Fibroblast of lung (primary cell): ENCODE measurements around the gene MEIOSIN. TPM values are rescaled to one million over a fixed set of nuclear protein-coding genes. Genes with fewer than 3 reads are reported as not detected.

ENCODE experiments used
- DNase-seq, 2 donors: peaks; one replicate each; pipeline versions ENCODE4 v3.0.0 to v3.0.0-alpha.2; 2010; ENCODE audit warnings: low read depth in 2 of 2
- H2AFZ ChIP-seq: 2 replicates; pipeline ENCODE4 v1.5.1; 2012; ENCODE audit warnings: low read length, control low read depth, inconsistent platforms
- H3K27ac ChIP-seq: 2 replicates; pipeline ENCODE4 v1.5.1; 2011; ENCODE audit warnings: low read length, control low read depth; ENCODE audit not compliant: insufficient read depth
- H3K27me3 ChIP-seq: 2 replicates; pipeline ENCODE4 v1.5.1; 2011; ENCODE audit warnings: mild to moderate bottlenecking, low read length; ENCODE audit not compliant: control insufficient read depth, insufficient read depth
- H3K36me3 ChIP-seq: 2 replicates; pipeline ENCODE4 v1.5.1; 2011; ENCODE audit warnings: low read length; ENCODE audit not compliant: control insufficient read depth, insufficient read depth
- H3K4me1 ChIP-seq: 2 replicates; pipeline ENCODE4 v1.5.1; 2011; ENCODE audit warnings: low read length; ENCODE audit not compliant: control insufficient read depth, insufficient read depth; ENCODE audit errors: extremely low read depth
- H3K4me2 ChIP-seq: 2 replicates; pipeline ENCODE4 v1.5.1; 2011; ENCODE audit warnings: low read length, control low read depth; ENCODE audit not compliant: insufficient read depth; ENCODE audit errors: extremely low read depth
- H3K4me3 ChIP-seq, 4 experiments: fragments of 200-600 bp in 1 of 4; sonication (generic) in 1 of 4; replicated peaks in 1 of 4; 2 replicates each; pipeline ENCODE4 v1.5.1; 2011 to 2016; ENCODE audit warnings: low read length in 4 of 4, low read depth in 3 of 4, mild to moderate bottlenecking in 3 of 4, control low read depth in 2 of 4, inconsistent platforms in 1 of 4, mixed read lengths in 1 of 4; ENCODE audit not compliant: insufficient read depth in 1 of 4; ENCODE audit errors: control extremely low read depth in 1 of 4
- H3K79me2 ChIP-seq: 2 replicates; pipeline ENCODE4 v1.5.1; 2012; ENCODE audit warnings: mild to moderate bottlenecking, low read length, inconsistent platforms; ENCODE audit not compliant: control insufficient read depth, insufficient read depth
- H3K9ac ChIP-seq: 2 replicates; pipeline ENCODE4 v1.5.1; 2011; ENCODE audit warnings: mild to moderate bottlenecking, low read length, control low read depth; ENCODE audit not compliant: insufficient read depth
- H3K9me3 ChIP-seq: 2 replicates; pipeline ENCODE4 v1.5.1; 2012; ENCODE audit warnings: low read depth, low read length; ENCODE audit not compliant: control insufficient read depth, insufficient read depth
- H4K20me1 ChIP-seq: 2 replicates; pipeline ENCODE4 v1.5.1; 2011; ENCODE audit warnings: low read length; ENCODE audit not compliant: control insufficient read depth, insufficient read depth; ENCODE audit errors: extremely low read depth
- EZH2 ChIP-seq: IDR thresholded peaks from 2 replicates; pipeline ENCODE4 v1.5.1; 2012; ENCODE audit warnings: low read length, control low read depth, mild to moderate bottlenecking; ENCODE audit errors: missing control alignments
- polyA plus RNA-seq, 2 donors: library from polyadenylated mRNA; depleted of rRNA in 1 of 2; stranded (reverse) in 1 of 2; unstranded in 1 of 2; fragments of >200 nt; gene quantifications; 2 replicates each; pipeline ENCODE4 v1.2.1, GENCODE V29; 2011 to 2012; ENCODE audit warnings: missing spikeins in 1 of 2
- total RNA-seq: library from RNA; depleted of rRNA; stranded (reverse); fragments of >200 nt; gene quantifications from 2 replicates; pipeline ENCODE4 v1.2.1, GENCODE V29; 2014
- TF ChIP-seq, protein P1 (sequence below), 2 donors: IDR thresholded peaks in 1 of 2; conservative IDR thresholded peaks in 1 of 2; 1 replicate in 1 of 2; 2 replicates in 1 of 2; pipeline ENCODE4 v1.5.1; 2011 to 2012; ENCODE audit warnings: low read length in 2 of 2, control low read depth in 1 of 2, inconsistent platforms in 1 of 2, low read depth in 1 of 2, mild to moderate bottlenecking in 1 of 2

Gene MEIOSIN
- total and polyA plus RNA-seq, 2 donors (not counting 1 experiment from before 2014, with no cell fraction given), result not detected

DNA sequence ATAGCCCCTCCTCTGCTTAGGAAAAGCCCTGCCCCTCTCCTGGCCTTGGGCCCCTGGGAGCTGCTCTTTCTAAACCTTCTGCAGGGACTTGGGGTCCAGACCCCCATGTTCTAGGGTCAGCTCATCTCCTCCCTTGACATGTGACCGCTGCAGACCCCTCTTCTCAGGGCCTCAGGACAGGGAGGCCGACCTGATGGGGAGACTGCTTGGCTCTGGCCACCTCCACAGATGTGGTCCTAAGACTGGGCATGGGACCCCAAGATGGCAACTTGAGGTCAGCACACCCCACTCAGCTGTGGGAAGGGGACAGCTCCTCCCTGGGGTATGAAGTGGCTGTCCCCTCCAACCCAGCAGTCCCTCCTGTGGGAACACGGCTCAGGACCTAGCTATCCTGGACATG is 39.7 kb downstream of the MEIOSIN start:
- Histone ChIP-seq H4K20me1 (no peaks in the 10 kb centered on the region), H3K9me3 (no peaks in the 10 kb centered on the region), H2AFZ (no peak overlapping the region), H3K9ac (no peak overlapping the region), H3K4me3 (no peak overlapping the region), H3K4me2 (no peak overlapping the region), H3K36me3 (peaks cover 26% of the 10 kb centered on the region), H3K4me1 (peaks cover 4% of the 10 kb centered on the region), H3K79me2 (no peaks in the 10 kb centered on the region), H3K27ac (no peak overlapping the region), H3K27me3 (no peaks in the 10 kb centered on the region)
- no peak for DNase-seq
- TF ChIP-seq EZH2, result no peak
- TF ChIP-seq, protein P1, sequence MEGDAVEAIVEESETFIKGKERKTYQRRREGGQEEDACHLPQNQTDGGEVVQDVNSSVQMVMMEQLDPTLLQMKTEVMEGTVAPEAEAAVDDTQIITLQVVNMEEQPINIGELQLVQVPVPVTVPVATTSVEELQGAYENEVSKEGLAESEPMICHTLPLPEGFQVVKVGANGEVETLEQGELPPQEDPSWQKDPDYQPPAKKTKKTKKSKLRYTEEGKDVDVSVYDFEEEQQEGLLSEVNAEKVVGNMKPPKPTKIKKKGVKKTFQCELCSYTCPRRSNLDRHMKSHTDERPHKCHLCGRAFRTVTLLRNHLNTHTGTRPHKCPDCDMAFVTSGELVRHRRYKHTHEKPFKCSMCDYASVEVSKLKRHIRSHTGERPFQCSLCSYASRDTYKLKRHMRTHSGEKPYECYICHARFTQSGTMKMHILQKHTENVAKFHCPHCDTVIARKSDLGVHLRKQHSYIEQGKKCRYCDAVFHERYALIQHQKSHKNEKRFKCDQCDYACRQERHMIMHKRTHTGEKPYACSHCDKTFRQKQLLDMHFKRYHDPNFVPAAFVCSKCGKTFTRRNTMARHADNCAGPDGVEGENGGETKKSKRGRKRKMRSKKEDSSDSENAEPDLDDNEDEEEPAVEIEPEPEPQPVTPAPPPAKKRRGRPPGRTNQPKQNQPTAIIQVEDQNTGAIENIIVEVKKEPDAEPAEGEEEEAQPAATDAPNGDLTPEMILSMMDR (conservative IDR thresholded peaks at IDR 0.05 in 1 of 2, IDR thresholded peaks at IDR 0.05 in 1 of 2; ENCODE audit: low read depth in 1 of 2, low read length in 2 of 2), result no peak

DNA sequence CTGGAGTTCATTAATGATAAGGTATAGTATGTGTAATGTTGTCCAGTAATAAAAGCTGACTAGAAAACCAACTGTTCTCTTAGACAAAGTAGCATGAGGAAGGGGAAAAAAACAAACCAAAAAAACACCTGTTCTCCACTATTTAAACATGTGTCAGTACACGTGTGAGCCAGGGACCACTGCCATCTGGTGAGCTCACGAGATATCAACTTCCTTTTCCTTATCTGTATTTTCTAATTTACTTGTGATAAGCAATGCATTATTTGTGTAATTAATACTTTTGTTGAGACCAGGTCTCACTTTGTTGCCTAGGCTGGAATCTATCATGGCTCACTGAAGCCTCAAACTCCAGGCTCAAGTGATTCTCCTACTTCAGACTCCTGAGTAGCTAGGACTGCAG is 40.1 kb downstream of the MEIOSIN start:
- Histone ChIP-seq H3K27me3 (no peaks in the 10 kb centered on the region), H3K4me1 (peaks cover 4% of the 10 kb centered on the region), H3K27ac (no peak overlapping the region), H2AFZ (no peak overlapping the region), H4K20me1 (no peaks in the 10 kb centered on the region), H3K79me2 (no peaks in the 10 kb centered on the region), H3K9ac (no peak overlapping the region), H3K4me3 (no peak overlapping the region), H3K36me3 (peaks cover 27% of the 10 kb centered on the region), H3K4me2 (no peak overlapping the region), H3K9me3 (no peaks in the 10 kb centered on the region)
- no peak for DNase-seq
- TF ChIP-seq EZH2, result no peak
- TF ChIP-seq, protein P1 (conservative IDR thresholded peaks at IDR 0.05 in 1 of 2, IDR thresholded peaks at IDR 0.05 in 1 of 2; ENCODE audit: low read depth in 1 of 2, low read length in 2 of 2), result no peak

DNA sequence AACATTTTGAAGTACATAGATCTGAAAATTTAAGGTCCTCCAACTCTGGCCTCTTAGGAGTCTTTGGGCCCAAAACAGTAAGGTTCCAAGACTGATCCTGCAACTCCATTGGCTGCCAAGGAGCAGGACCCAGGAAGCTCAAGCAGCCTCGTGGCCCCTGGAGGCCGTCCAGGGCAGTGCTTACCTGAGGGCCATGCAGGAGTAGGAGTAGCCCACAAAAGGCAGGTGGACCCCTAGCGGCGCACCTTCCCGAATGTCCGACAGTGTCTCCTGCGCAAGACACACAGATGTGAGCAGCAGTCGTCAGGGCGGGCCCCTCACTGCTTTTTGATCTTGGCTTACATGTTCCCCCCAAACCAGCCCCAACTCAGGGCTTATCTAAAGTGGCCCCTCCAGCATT is 41.5 kb downstream of the MEIOSIN start:
- H3K27ac ChIP-seq, result no peak overlapping the region
- H3K36me3 ChIP-seq, result peaks cover 36% of the 10 kb centered on the region
- no peak overlapping the region for H3K9ac ChIP-seq
- H3K9me3 ChIP-seq, result no peaks in the 10 kb centered on the region
- no peaks in the 10 kb centered on the region for H3K79me2 ChIP-seq
- H3K4me1 ChIP-seq, result peaks cover 2% of the 10 kb centered on the region
- no peak for DNase-seq
- H4K20me1 ChIP-seq, result no peaks in the 10 kb centered on the region
- no peak for TF ChIP-seq EZH2
- TF ChIP-seq, protein P1 (conservative IDR thresholded peaks at IDR 0.05 in 1 of 2, IDR thresholded peaks at IDR 0.05 in 1 of 2; ENCODE audit: low read depth in 1 of 2, low read length in 2 of 2), result no peak
- H3K27me3 ChIP-seq, result no peaks in the 10 kb centered on the region
- H3K4me3 ChIP-seq, result no peak overlapping the region
- H3K4me2 ChIP-seq, result no peak overlapping the region
- H2AFZ ChIP-seq, result no peak overlapping the region
